ENCODE measurements around the gene ARL15.
A peak's percentile ranks its signal among the peaks of the same experiment; 100 is the strongest.

Gene ARL15

DNA sequence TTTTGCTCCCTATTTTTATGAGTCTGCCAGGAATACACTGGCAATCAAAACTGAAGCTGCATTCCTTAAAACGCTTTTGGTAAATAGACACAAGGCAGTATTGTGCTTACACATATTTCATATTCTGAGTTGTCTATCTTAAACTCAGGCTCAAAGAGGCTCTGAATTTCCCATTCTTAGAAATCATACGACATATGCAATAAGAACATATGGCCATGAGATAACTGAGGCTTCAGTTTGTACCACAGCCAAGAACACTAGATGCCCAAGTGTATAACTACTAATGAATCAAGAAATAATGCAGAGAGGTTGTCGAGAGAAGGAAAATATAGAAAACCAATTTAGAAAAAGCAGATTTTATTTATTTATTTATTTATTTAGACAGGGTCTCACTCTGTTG is 392.5 kb downstream of the ARL15 start:
- H3K27ac ChIP-seq (ENCODE audit: low read length) = no peak overlapping the region
- H3K4me3 ChIP-seq (ENCODE audit: low read length) = no peak overlapping the region
- no peaks in the 10 kb centered on the region for H3K27me3 ChIP-seq (ENCODE audit: low read depth, low read length)
- no peaks in the 10 kb centered on the region for H3K36me3 ChIP-seq (replicated peaks; ENCODE audit: low read depth, low read length)
- H3K9me3 ChIP-seq (ENCODE audit: insufficient read depth, low read length) = no peaks in the 10 kb centered on the region
- no peaks in the 10 kb centered on the region for H3K4me1 ChIP-seq (ENCODE audit: low read length)
- H2AFZ ChIP-seq (ENCODE audit: low read depth, low read length) = no peak overlapping the region
- no peak overlapping the region for H3K4me2 ChIP-seq (ENCODE audit: low read length)
- H3K9ac ChIP-seq (ENCODE audit: low read length) = no peak overlapping the region
- TF ChIP-seq CTCF (IDR thresholded peaks at IDR 0.05; ENCODE audit: low read depth, low read length) (no peak), EZH2phosphoT487 (IDR thresholded peaks at IDR 0.05; ENCODE audit: low read depth) (no peak)
- H3K79me2 ChIP-seq (ENCODE audit: low read length) = no peaks in the 10 kb centered on the region
- H4K20me1 ChIP-seq (ENCODE audit: insufficient read depth, low read length) = no peaks in the 10 kb centered on the region

- Histone ChIP-seq H3K36me3 (replicated peaks; ENCODE audit: low read depth, low read length) (no peaks in the 10 kb centered on the region), H3K79me2 (ENCODE audit: low read length) (no peaks in the 10 kb centered on the region), H3K27ac (ENCODE audit: low read length) (no peak overlapping the region), H2AFZ (ENCODE audit: low read depth, low read length) (no peak overlapping the region), H3K9ac (ENCODE audit: low read length) (no peak overlapping the region), H3K27me3 (ENCODE audit: low read depth, low read length) (no peaks in the 10 kb centered on the region), H3K4me1 (ENCODE audit: low read length) (no peaks in the 10 kb centered on the region), H3K9me3 (ENCODE audit: insufficient read depth, low read length) (no peaks in the 10 kb centered on the region), H3K4me2 (ENCODE audit: low read length) (no peak overlapping the region), H3K4me3 (ENCODE audit: low read length) (no peak overlapping the region), H4K20me1 (ENCODE audit: insufficient read depth, low read length) (no peaks in the 10 kb centered on the region)
- TF ChIP-seq CTCF (IDR thresholded peaks at IDR 0.05; ENCODE audit: low read depth, low read length) (peak; percentile 9; the same call in 1 of the 2 replicates), EZH2phosphoT487 (IDR thresholded peaks at IDR 0.05; ENCODE audit: low read depth) (no peak)
These were observed 393.3 kb downstream of the ARL15 start for GRCh38 chr5:53917095-53917494.

- no peaks in the 10 kb centered on the region for H4K20me1 ChIP-seq (ENCODE audit: insufficient read depth, low read length)
- H3K4me3 ChIP-seq (ENCODE audit: low read length) = no peak overlapping the region
- no peak overlapping the region for H3K27ac ChIP-seq (ENCODE audit: low read length)
- no peak overlapping the region for H2AFZ ChIP-seq (ENCODE audit: low read depth, low read length)
- H3K4me1 ChIP-seq (ENCODE audit: low read length) = no peaks in the 10 kb centered on the region
- no peaks in the 10 kb centered on the region for H3K36me3 ChIP-seq (replicated peaks; ENCODE audit: low read depth, low read length)
- H3K79me2 ChIP-seq (ENCODE audit: low read length) = no peaks in the 10 kb centered on the region
- no peaks in the 10 kb centered on the region for H3K9me3 ChIP-seq (ENCODE audit: insufficient read depth, low read length)
- no peaks in the 10 kb centered on the region for H3K27me3 ChIP-seq (ENCODE audit: low read depth, low read length)
- TF ChIP-seq CTCF (IDR thresholded peaks at IDR 0.05; ENCODE audit: low read depth, low read length) (no peak), EZH2phosphoT487 (IDR thresholded peaks at IDR 0.05; ENCODE audit: low read depth) (no peak)
- no peak overlapping the region for H3K9ac ChIP-seq (ENCODE audit: low read length)
- H3K4me2 ChIP-seq (ENCODE audit: low read length) = no peak overlapping the region
These were observed 395.3 kb downstream of the ARL15 start for GRCh38 chr5:53915120-53915519.

DNA sequence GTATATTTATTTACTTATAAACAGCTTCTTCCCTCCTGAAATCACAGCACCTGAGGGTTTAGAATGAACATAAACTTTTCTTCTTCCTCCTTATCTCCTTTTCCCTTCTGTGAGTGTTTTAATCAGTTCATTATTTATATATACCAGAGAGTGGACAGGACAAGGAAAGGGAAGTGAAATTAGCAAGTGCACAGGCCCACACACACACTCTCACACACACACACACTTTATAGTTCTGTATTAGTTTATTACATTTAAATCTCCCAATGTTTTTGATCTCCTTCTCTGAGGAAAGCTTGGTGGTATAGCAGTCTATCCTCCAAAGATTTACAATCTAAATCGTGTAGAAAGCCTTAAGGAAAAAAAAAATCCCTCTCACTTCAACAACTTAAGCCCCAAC is 396.4 kb downstream of the ARL15 start:
- H2AFZ ChIP-seq (ENCODE audit: low read depth, low read length) = no peak overlapping the region
- H4K20me1 ChIP-seq (ENCODE audit: insufficient read depth, low read length) = no peaks in the 10 kb centered on the region
- no peak for TF ChIP-seq EZH2phosphoT487 (IDR thresholded peaks at IDR 0.05; ENCODE audit: low read depth)
- H3K9me3 ChIP-seq (ENCODE audit: insufficient read depth, low read length) = no peaks in the 10 kb centered on the region
- H3K27me3 ChIP-seq (ENCODE audit: low read depth, low read length) = no peaks in the 10 kb centered on the region
- H3K4me3 ChIP-seq (ENCODE audit: low read length) = no peak overlapping the region
- H3K4me2 ChIP-seq (ENCODE audit: low read length) = no peak overlapping the region
- H3K27ac ChIP-seq (ENCODE audit: low read length) = no peak overlapping the region
- no peaks in the 10 kb centered on the region for H3K79me2 ChIP-seq (ENCODE audit: low read length)
- no peak overlapping the region for H3K9ac ChIP-seq (ENCODE audit: low read length)
- H3K36me3 ChIP-seq (replicated peaks; ENCODE audit: low read depth, low read length) = no peaks in the 10 kb centered on the region
- no peaks in the 10 kb centered on the region for H3K4me1 ChIP-seq (ENCODE audit: low read length)

GRCh38 chr5:53908757-53909156 is 401.6 kb downstream of the ARL15 start:
- TF ChIP-seq EZH2phosphoT487 (IDR thresholded peaks at IDR 0.05; ENCODE audit: low read depth) = no peak
- TF ChIP-seq CTCF (IDR thresholded peaks at IDR 0.05; ENCODE audit: low read depth, low read length) = no peak
- Histone ChIP-seq H3K27ac (ENCODE audit: low read length) (no peak overlapping the region), H3K36me3 (replicated peaks; ENCODE audit: low read depth, low read length) (no peaks in the 10 kb centered on the region), H3K4me2 (ENCODE audit: low read length) (no peak overlapping the region), H3K4me1 (ENCODE audit: low read length) (no peaks in the 10 kb centered on the region), H3K9ac (ENCODE audit: low read length) (no peak overlapping the region), H2AFZ (ENCODE audit: low read depth, low read length) (no peak overlapping the region), H4K20me1 (ENCODE audit: insufficient read depth, low read length) (no peaks in the 10 kb centered on the region), H3K4me3 (ENCODE audit: low read length) (no peak overlapping the region), H3K9me3 (ENCODE audit: insufficient read depth, low read length) (no peaks in the 10 kb centered on the region), H3K79me2 (ENCODE audit: low read length) (no peaks in the 10 kb centered on the region), H3K27me3 (ENCODE audit: low read depth, low read length) (no peaks in the 10 kb centered on the region)

Measured in OCI-LY3 (cell line).